Brain microvascular endothelial cell (primary cell): ENCODE measurements around the gene HAP1.

Experiments used
- DNase-seq: peaks from one replicate; pipeline ENCODE4 v3.0.0-alpha.2; 2020
- H3K27ac ChIP-seq: fragments of 250-450 bp; sonication (Bioruptor Pico); 2 replicates; pipeline ENCODE4 v1.5.1; 2020; ENCODE audit warnings: mild to moderate bottlenecking, moderate library complexity
- H3K27me3 ChIP-seq: fragments of 250-450 bp; sonication (Bioruptor Pico); replicated peaks from 2 replicates; pipeline ENCODE4 v1.5.1; 2020; ENCODE audit warnings: mild to moderate bottlenecking
- H3K36me3 ChIP-seq: fragments of 250-450 bp; sonication (Bioruptor Pico); replicated peaks from 2 replicates; pipeline ENCODE4 v1.5.1; 2020; ENCODE audit warnings: mild to moderate bottlenecking
- H3K4me3 ChIP-seq: 2 replicates; pipeline ENCODE4 v1.5.1; 2011; ENCODE audit warnings: low read depth, mild to moderate bottlenecking, control low read depth, low read length, moderate library complexity
- in situ Hi-C: cut with HindIII; loops from 2 replicates; pipeline ENCODE4 v1.10.0; 2017; ENCODE audit warnings: low sequenced_read_pairs, low pct_ligation_motif_present
- TF ChIP-seq, protein P1 (sequence below): IDR thresholded peaks from 2 replicates; pipeline ENCODE4 v1.5.1; 2011; ENCODE audit warnings: low read depth, mild to moderate bottlenecking, moderate library complexity, low read length, control low read depth, inconsistent platforms; ENCODE audit errors: missing control alignments

The HAP1 gene

GRCh38 chr17:41767324-41768042, 33.0 kb upstream of the HAP1 start:
- H3K27me3 ChIP-seq = no peaks in the 10 kb centered on the region
- in situ Hi-C loops = no loop called here
- H3K4me3 ChIP-seq = no peak overlapping the region
- TF ChIP-seq, protein P1, sequence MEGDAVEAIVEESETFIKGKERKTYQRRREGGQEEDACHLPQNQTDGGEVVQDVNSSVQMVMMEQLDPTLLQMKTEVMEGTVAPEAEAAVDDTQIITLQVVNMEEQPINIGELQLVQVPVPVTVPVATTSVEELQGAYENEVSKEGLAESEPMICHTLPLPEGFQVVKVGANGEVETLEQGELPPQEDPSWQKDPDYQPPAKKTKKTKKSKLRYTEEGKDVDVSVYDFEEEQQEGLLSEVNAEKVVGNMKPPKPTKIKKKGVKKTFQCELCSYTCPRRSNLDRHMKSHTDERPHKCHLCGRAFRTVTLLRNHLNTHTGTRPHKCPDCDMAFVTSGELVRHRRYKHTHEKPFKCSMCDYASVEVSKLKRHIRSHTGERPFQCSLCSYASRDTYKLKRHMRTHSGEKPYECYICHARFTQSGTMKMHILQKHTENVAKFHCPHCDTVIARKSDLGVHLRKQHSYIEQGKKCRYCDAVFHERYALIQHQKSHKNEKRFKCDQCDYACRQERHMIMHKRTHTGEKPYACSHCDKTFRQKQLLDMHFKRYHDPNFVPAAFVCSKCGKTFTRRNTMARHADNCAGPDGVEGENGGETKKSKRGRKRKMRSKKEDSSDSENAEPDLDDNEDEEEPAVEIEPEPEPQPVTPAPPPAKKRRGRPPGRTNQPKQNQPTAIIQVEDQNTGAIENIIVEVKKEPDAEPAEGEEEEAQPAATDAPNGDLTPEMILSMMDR = no peak
- H3K27ac ChIP-seq = no peak overlapping the region
- DNase-seq = no peak
- peaks cover 88% of the 10 kb centered on the region for H3K36me3 ChIP-seq

- in situ Hi-C loops = no loop called here
- TF ChIP-seq, protein P1 = no peak
- H3K36me3 ChIP-seq = peaks cover 86% of the 10 kb centered on the region
Observed at GRCh38 chr17:41766135-41766534, 31.7 kb upstream of the HAP1 start.

GRCh38 chr17:41763327-41763726, 28.9 kb upstream of the HAP1 start:
- Histone ChIP-seq H3K27ac (no peak overlapping the region), H3K4me3 (no peak overlapping the region), H3K27me3 (no peaks in the 10 kb centered on the region), H3K36me3 (peaks cover 78% of the 10 kb centered on the region)
- in situ Hi-C loops = no loop called here
- TF ChIP-seq, protein P1 = no peak
- DNase-seq = no peak

More at GRCh38 chr17:41766135-41766534, 31.7 kb upstream of the HAP1 start:
- no peak for DNase-seq
- Histone ChIP-seq H3K27ac (no peak overlapping the region), H3K27me3 (no peaks in the 10 kb centered on the region), H3K4me3 (no peak overlapping the region)

- TF ChIP-seq, protein P1 = no peak
- H3K4me3 ChIP-seq = no peak overlapping the region
- no peaks in the 10 kb centered on the region for H3K27me3 ChIP-seq
- no peak overlapping the region for H3K27ac ChIP-seq
- in situ Hi-C loops = no loop called here
- H3K36me3 ChIP-seq = peaks cover 78% of the 10 kb centered on the region
- no peak for DNase-seq
Observed at GRCh38 chr17:41762841-41763240, 28.4 kb upstream of the HAP1 start.

- no peaks in the 10 kb centered on the region for H3K27me3 ChIP-seq
- H3K4me3 ChIP-seq = no peak overlapping the region
- no peak overlapping the region for H3K27ac ChIP-seq
- TF ChIP-seq, protein P1 = no peak
- H3K36me3 ChIP-seq = peaks cover 78% of the 10 kb centered on the region
- no peak for DNase-seq
- in situ Hi-C loops = no loop called here
Observed at GRCh38 chr17:41762391-41762790, 27.9 kb upstream of the HAP1 start.

GRCh38 chr17:41760878-41761277, 26.4 kb upstream of the HAP1 start:
- TF ChIP-seq, protein P1 = no peak
- no peak for DNase-seq
- in situ Hi-C loops = no loop called here
- H3K27me3 ChIP-seq = no peaks in the 10 kb centered on the region
- peaks cover 75% of the 10 kb centered on the region for H3K36me3 ChIP-seq
- no peak overlapping the region for H3K4me3 ChIP-seq
- H3K27ac ChIP-seq = no peak overlapping the region
